DND-41 (cell line): ENCODE results near the gene NAA10.

Experiments
- ATAC-seq: fragments of 200-7000 bp; cut with Tn5 transposase; 3 replicates; pipeline ENCODE4 v1.9.1; 2021; ENCODE audit warnings: low read depth; ENCODE audit not compliant: insufficient read depth
- DNase-seq: peaks from one replicate; pipeline ENCODE4 v3.0.0-alpha.2; 2020
- H2AFZ ChIP-seq: 2 replicates; pipeline ENCODE4 v1.6.0; 2012; ENCODE audit warnings: low read depth, low read length
- H3K27ac ChIP-seq: 2 replicates; pipeline ENCODE4 v1.5.1; 2012; ENCODE audit warnings: low read length, inconsistent platforms
- H3K27me3 ChIP-seq: fragments of 200-600 bp; sonication (generic); 2 replicates; pipeline ENCODE4 v1.6.0; 2012; ENCODE audit warnings: low read length, mild to moderate bottlenecking, inconsistent platforms; ENCODE audit not compliant: insufficient read depth, poor library complexity
- H3K36me3 ChIP-seq: 2 replicates; pipeline ENCODE4 v1.5.1; 2012; ENCODE audit warnings: low read length, inconsistent platforms; ENCODE audit not compliant: insufficient read depth
- H3K4me1 ChIP-seq: 2 replicates; pipeline ENCODE4 v1.5.1; 2012; ENCODE audit warnings: mild to moderate bottlenecking, low read length; ENCODE audit not compliant: insufficient read depth
- H3K4me2 ChIP-seq: 2 replicates; pipeline ENCODE4 v1.6.0; 2012; ENCODE audit warnings: mild to moderate bottlenecking, moderate library complexity, low read length, inconsistent platforms; ENCODE audit not compliant: insufficient read depth
- H3K4me3 ChIP-seq, 2 experiments: fragments of 200-600 bp in 1 of 2; shearing (Covaris generic) in 1 of 2; 2 replicates each; pipeline ENCODE4 v1.5.1; 2012 to 2016; ENCODE audit warnings: inconsistent platforms in 2 of 2, low read length in 2 of 2, mild to moderate bottlenecking in 2 of 2, low read depth in 1 of 2, moderate library complexity in 1 of 2
- H3K79me2 ChIP-seq: 2 replicates; pipeline ENCODE4 v1.6.0; 2012; ENCODE audit warnings: low read length, inconsistent platforms; ENCODE audit not compliant: insufficient read depth
- H3K9ac ChIP-seq: 2 replicates; pipeline ENCODE4 v1.6.0; 2012; ENCODE audit warnings: low read depth, mild to moderate bottlenecking, inconsistent platforms, low read length, moderate library complexity
- H3K9me3 ChIP-seq: 2 replicates; pipeline ENCODE4 v1.5.1; 2012; ENCODE audit warnings: low read length, moderate library complexity, mild to moderate bottlenecking, inconsistent platforms; ENCODE audit not compliant: insufficient read depth, severe bottlenecking
- H4K20me1 ChIP-seq: 2 replicates; pipeline ENCODE4 v1.6.0; 2012; ENCODE audit warnings: low read length; ENCODE audit not compliant: insufficient read depth
- CTCF ChIP-seq: IDR thresholded peaks from 2 replicates; pipeline ENCODE4 v1.5.1; 2012; ENCODE audit warnings: borderline replicate concordance, low read length, moderate library complexity, mild to moderate bottlenecking; ENCODE audit not compliant: poor library complexity, severe bottlenecking; ENCODE audit errors: extremely low read depth
- EZH2 ChIP-seq: IDR thresholded peaks from 3 replicates; pipeline ENCODE4 v1.6.1; 2012; ENCODE audit warnings: borderline replicate concordance, low read depth, mild to moderate bottlenecking, moderate library complexity, low read length, inconsistent platforms; ENCODE audit not compliant: severe bottlenecking

NAA10 gene

GRCh38 chrX:153937056-153937455 is 2.2 kb upstream of the NAA10 start:
- H3K9me3 ChIP-seq = no peaks in the 10 kb centered on the region

GRCh38 chrX:153935326-153935851 is 552 bp upstream of the NAA10 start:
- Histone ChIP-seq H4K20me1 (no peaks in the 10 kb centered on the region), H3K4me1 (peaks cover 47% of the 10 kb centered on the region), H3K79me2 (peaks cover 34% of the 10 kb centered on the region), H3K9me3 (no peaks in the 10 kb centered on the region), H3K27me3 (no peaks in the 10 kb centered on the region), H3K4me2 (peak overlapping the region; percentile 63), H3K27ac (peak overlapping the region; percentile 73), H3K9ac (peak overlapping the region; percentile 58), H2AFZ (peak overlapping the region; percentile 2; the same call in 1 of the 2 replicates), H3K4me3 (peak overlapping the region; percentile 11 to 68; a peak in 3 of 4 replicates), H3K36me3 (peaks cover 29% of the 10 kb centered on the region)
- no peak for DNase-seq
- peak; percentile 15; the same call in 2 of the 3 replicates for ATAC-seq
- TF ChIP-seq EZH2 (no peak), CTCF (no peak)

More at GRCh38 chrX:153937056-153937455, 2.2 kb upstream of the NAA10 start:
- Histone ChIP-seq H2AFZ (no peak overlapping the region), H3K27me3 (no peaks in the 10 kb centered on the region), H3K4me3 (no peak overlapping the region), H3K27ac (no peak overlapping the region), H3K79me2 (peaks cover 28% of the 10 kb centered on the region), H4K20me1 (no peaks in the 10 kb centered on the region), H3K4me1 (peaks cover 30% of the 10 kb centered on the region), H3K9ac (no peak overlapping the region), H3K4me2 (no peak overlapping the region), H3K36me3 (peaks cover 12% of the 10 kb centered on the region)
- ATAC-seq = no peak
- no peak for DNase-seq
- no peak for TF ChIP-seq EZH2
- no peak for TF ChIP-seq CTCF

GRCh38 chrX:153934148-153934761 is 582 bp downstream of the NAA10 start:
- TF ChIP-seq CTCF (no peak), EZH2 (no peak)
- no peaks in the 10 kb centered on the region for H3K27me3 ChIP-seq
- peaks cover 40% of the 10 kb centered on the region for H3K36me3 ChIP-seq
- H3K9me3 ChIP-seq = no peaks in the 10 kb centered on the region
- peak overlapping the region; percentile 77 for H3K27ac ChIP-seq
- DNase-seq (no peak), ATAC-seq (peak; percentile 17)
- H3K4me3 ChIP-seq = peak overlapping the region; percentile 37 to 68; a peak in 3 of 4 replicates
- H3K4me1 ChIP-seq = peaks cover 58% of the 10 kb centered on the region
- peak overlapping the region; percentile 63 for H3K4me2 ChIP-seq
- H4K20me1 ChIP-seq = no peaks in the 10 kb centered on the region
- H3K9ac ChIP-seq = peak overlapping the region; percentile 73
- peaks cover 42% of the 10 kb centered on the region for H3K79me2 ChIP-seq
- H2AFZ ChIP-seq = peak overlapping the region; percentile 49
